RWPE1 (cell line): ENCODE data around the gene ZCWPW1.

ENCODE experiments used
- CTCF ChIA-PET: fragments of 350-600 bp; sonication (Branson Sonifier 250); formaldehyde crosslinking; extraction: SDS; loops from one replicate; lab custom pipeline; 2021; lab: Yijun Ruan, JAX
- POLR2A ChIA-PET: fragments of 400-600 bp; formaldehyde crosslinking; extraction: SDS; loops from one replicate; lab custom pipeline; 2020; ENCODE audit warnings: antibody characterized with exemption; ENCODE audit not compliant: low non-redundant PET; lab: Yijun Ruan, JAX
- DNase-seq: peaks from one replicate; pipeline ENCODE4 v3.0.0; 2012; ENCODE audit warnings: low spot score
- H3K27ac ChIP-seq: fragments of 450-650 bp; 2 replicates; pipeline ENCODE4 v1.5.1; 2017
- TF ChIP-seq, protein P1 (sequence below): fragments of 450-650 bp; conservative IDR thresholded peaks from 2 replicates; pipeline ENCODE4 v1.5.1; 2017; ENCODE audit warnings: low read depth, mild to moderate bottlenecking

ZCWPW1 gene

DNA sequence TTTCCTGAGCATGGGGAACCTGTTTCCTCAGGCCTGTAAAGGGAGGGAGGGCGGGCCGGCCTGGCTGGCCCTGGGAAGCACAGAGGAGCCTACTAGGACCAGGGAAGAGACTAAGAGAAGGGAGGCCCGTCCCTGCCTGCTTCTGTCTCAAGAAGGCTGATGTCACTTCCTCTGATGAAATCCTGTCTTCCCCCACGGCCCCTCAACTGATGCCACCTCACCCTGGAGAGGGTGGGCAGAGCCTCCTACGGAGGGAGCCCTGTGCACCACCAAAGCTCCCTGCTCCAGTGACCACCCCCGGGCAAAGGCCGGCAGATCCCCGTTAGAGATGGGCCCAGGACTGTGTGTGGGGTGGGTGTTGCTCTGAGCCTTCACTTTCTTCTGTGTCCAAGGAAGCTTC lies 56.2 kb downstream of the ZCWPW1 start:
- ChIA-PET POLR2A (no interaction called here), CTCF (no interaction called here)
- TF ChIP-seq, protein P1, sequence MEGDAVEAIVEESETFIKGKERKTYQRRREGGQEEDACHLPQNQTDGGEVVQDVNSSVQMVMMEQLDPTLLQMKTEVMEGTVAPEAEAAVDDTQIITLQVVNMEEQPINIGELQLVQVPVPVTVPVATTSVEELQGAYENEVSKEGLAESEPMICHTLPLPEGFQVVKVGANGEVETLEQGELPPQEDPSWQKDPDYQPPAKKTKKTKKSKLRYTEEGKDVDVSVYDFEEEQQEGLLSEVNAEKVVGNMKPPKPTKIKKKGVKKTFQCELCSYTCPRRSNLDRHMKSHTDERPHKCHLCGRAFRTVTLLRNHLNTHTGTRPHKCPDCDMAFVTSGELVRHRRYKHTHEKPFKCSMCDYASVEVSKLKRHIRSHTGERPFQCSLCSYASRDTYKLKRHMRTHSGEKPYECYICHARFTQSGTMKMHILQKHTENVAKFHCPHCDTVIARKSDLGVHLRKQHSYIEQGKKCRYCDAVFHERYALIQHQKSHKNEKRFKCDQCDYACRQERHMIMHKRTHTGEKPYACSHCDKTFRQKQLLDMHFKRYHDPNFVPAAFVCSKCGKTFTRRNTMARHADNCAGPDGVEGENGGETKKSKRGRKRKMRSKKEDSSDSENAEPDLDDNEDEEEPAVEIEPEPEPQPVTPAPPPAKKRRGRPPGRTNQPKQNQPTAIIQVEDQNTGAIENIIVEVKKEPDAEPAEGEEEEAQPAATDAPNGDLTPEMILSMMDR, result no peak
- peak overlapping the region; percentile 33 for H3K27ac ChIP-seq
- DNase-seq, result no peak

DNA sequence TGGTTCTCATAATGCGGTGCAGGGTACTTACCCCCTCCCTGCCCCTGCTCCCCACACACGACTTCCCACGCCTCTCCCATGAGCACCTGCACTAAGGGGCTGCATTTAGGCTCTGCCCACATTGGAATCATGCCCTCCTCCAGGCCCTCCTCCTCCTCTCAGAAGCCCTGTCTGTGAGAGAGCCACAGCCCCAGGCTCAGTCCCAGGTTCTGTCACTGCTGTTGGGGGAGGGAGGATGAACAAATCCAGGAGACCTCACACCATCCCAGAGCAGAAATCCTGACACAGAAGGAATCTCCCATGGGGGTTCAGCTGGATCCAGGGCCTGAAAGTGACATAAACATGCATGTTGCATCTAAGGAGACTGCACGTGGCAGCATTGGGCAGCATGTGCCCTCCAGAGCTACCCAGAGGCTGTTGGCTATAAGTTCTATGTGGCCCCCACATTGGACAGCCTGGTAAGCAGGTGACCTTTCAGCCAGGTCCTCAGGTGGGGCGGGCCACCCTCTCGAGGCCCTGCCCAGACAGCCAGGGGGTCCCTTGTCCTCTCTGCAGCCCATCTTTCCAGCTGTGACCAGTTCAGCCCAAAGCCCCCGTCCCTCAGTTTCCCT lies 56.8 kb downstream of the ZCWPW1 start:
- peak overlapping the region; percentile 33 for H3K27ac ChIP-seq
- ChIA-PET CTCF (no interaction called here), POLR2A (no interaction called here)
- no peak for DNase-seq
- TF ChIP-seq, protein P1, result no peak

DNA sequence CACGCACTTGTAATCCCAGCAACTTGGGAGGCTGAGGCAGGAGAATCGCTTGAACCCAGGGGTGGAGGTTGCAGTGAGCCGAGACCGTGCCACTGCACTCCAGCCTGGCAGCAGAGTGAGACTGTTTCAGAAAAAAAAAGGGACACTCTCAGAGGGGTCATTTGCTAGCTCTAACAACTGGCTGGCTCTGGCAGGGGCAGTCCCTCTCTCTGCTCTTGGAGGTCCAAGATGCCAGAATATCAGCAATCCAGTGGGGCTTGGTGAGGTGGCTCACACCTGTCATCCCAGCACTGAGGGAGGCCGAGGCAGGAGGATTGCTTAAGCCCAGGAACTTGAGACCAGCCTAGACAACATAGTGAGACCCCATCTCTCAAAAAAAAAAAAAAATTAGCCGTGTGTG lies 57.8 kb downstream of the ZCWPW1 start:
- POLR2A ChIA-PET, result no interaction called here
- TF ChIP-seq, protein P1, result no peak
- DNase-seq, result no peak
- CTCF ChIA-PET, result no interaction called here
- no peak overlapping the region for H3K27ac ChIP-seq

DNA sequence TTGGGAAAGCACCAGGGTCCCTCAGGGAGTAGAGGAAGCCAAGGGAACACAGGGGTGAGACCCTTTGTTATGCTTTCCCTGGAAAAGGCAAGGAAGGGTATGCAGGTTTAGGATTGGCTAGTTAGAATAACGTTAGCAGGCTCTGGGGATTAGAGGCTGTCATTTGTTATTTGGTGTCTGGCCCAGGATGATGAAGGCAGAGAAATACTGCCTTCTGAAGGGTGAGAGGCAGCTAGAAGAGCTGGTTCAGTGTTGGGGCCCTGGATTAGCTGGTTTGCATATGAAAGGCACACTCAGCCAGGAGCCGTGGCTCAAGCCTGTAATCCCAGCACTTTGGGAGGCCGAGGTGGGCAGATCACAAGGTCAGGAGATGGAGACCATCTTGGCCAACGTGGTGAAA lies 58.2 kb downstream of the ZCWPW1 start:
- H3K27ac ChIP-seq, result no peak overlapping the region
- DNase-seq, result no peak
- POLR2A ChIA-PET, result no interaction called here

DNA sequence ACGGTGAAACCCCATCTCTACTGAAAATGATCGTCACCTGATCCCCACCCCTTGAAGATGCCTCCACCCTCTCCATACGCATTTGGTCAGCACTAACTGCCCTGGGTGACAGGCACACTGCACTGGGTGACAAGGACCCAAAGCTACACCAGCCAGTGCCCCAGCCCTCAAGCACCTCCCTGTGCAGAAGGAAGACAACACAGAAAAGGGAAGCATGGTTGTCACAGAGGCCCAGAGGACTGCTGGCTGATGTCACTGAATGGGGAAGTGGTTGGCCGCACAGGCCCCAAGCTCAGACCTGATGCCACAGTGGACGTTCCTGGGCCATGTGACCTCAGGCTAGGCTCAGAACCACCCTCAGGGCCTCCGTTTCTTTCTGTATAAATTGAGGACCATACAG lies 59.4 kb downstream of the ZCWPW1 start:
- POLR2A ChIA-PET, result no interaction called here
- H3K27ac ChIP-seq, result peak overlapping the region; percentile 9
- DNase-seq, result no peak
- CTCF ChIA-PET, result no interaction called here
- TF ChIP-seq, protein P1, result no peak

More for the DNA sequence above, 58.2 kb downstream of the ZCWPW1 start:
- TF ChIP-seq, protein P1, result no peak
- CTCF ChIA-PET, result no interaction called here

DNA sequence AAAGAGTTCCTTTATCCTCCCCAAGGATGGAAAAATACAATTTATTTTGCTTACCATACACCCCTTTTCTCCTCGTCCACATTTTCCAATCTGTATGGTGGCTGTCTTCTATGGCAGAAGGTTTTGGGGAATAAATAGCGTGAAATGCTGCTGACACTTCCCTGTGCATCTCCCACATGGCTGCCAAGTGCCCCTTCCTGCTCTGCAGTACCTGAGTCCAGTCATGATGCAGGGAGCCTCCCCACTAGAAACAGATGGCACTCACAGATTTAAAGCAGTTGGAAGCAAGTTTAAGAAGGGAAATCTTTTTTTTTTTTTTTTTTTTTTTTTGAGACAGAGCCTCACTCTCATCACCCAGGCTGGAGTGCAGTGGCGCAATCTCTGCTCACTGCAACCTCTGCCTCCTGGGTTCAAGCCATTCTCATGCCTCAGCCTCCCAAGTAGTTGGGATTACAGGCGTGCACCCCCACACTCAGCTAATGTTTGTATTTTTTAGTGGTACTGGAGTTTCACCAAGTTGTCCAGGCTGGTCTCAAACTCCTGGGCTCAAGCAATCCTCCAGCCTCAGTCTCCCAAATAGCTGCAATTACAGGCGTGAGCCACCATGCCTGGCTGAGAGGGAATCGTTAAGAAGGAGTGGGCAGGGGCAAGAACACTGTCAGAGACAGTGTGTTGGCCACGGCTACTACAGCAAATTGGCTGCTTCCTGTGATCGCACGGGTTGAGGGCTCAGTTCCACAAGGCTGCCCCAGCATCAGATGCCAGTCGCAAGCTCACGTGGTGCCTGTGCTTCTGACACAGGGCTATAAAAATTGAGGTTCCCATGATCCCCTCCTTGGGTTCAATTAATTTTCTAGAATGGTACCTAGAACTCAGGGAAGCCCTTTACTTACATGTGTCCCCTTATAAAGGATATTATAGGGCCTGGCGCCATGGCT lies 60.6 kb downstream of the ZCWPW1 start:
- DNase-seq, result no peak
- TF ChIP-seq, protein P1, result no peak
- POLR2A ChIA-PET, result no interaction called here
- CTCF ChIA-PET, result no interaction called here
- H3K27ac ChIP-seq, result peak overlapping the region; percentile 47; the same call in 1 of the 2 replicates
